Common myeloid progenitor, CD34-positive (primary cell): ENCODE data around the gene MGAT5.

Experiments
- CTCF ChIA-PET: fragments of 350-600 bp; sonication (Branson Sonifier 250); formaldehyde crosslinking; loops from one replicate; lab custom pipeline; 2021; ENCODE audit warnings: antibody characterized with exemption; lab: Charles Lee
- POLR2A ChIA-PET: fragments of 350-600 bp; sonication (Branson Sonifier 250); formaldehyde crosslinking; loops from one replicate; lab custom pipeline; 2021; ENCODE audit warnings: antibody characterized with exemption; lab: Charles Lee
- DNase-seq, 3 donors: peaks; one replicate each; pipeline versions ENCODE4 v3.0.0 to v3.0.0-alpha.2; 2013
- H3K27ac ChIP-seq, 2 experiments: 1 replicate in 1 of 2; 2 replicates in 1 of 2; pipeline ENCODE4 v1.7.0; 2013; ENCODE audit warnings: inconsistent platforms in 2 of 2, low read length in 2 of 2, mild to moderate bottlenecking in 2 of 2, low read depth in 1 of 2, moderate library complexity in 1 of 2; ENCODE audit not compliant: severe bottlenecking in 2 of 2, insufficient read depth in 1 of 2, poor library complexity in 1 of 2
- H3K27me3 ChIP-seq, 5 experiments: replicated peaks in 2 of 5; 1 replicate in 3 of 5; 2 replicates in 2 of 5; pipeline versions ENCODE4 v1.6.1 to v1.7.0; 2013; ENCODE audit warnings: low read length in 4 of 5, mild to moderate bottlenecking in 2 of 5, moderate library complexity in 2 of 5, inconsistent platforms in 1 of 5; ENCODE audit not compliant: insufficient read depth in 5 of 5, control insufficient read depth in 4 of 5
- H3K36me3 ChIP-seq, 4 experiments: 1 replicate in 2 of 4; 2 replicates in 2 of 4; pipeline versions ENCODE4 v1.6.1 to v1.7.0; 2013; ENCODE audit warnings: low read length in 3 of 4, control low read depth in 1 of 4, mild to moderate bottlenecking in 1 of 4; ENCODE audit not compliant: control insufficient read depth in 4 of 4, insufficient read depth in 4 of 4
- H3K4me1 ChIP-seq, 4 experiments: 1 replicate in 3 of 4; 2 replicates in 1 of 4; pipeline versions ENCODE4 v1.6.1 to v1.7.1; 2013; ENCODE audit warnings: low read length in 3 of 4, mild to moderate bottlenecking in 3 of 4, control low read depth in 1 of 4, inconsistent platforms in 1 of 4, moderate library complexity in 1 of 4; ENCODE audit not compliant: control insufficient read depth in 4 of 4, insufficient read depth in 4 of 4; ENCODE audit errors: control extremely low read depth in 1 of 4
- H3K4me3 ChIP-seq, 7 experiments: 1 replicate in 4 of 7; 2 replicates in 3 of 7; pipeline versions ENCODE4 v1.5.1 to v1.7.0; 2013; ENCODE audit warnings: mild to moderate bottlenecking in 7 of 7, low read length in 6 of 7, moderate library complexity in 6 of 7, inconsistent platforms in 2 of 7, low read depth in 2 of 7, control low read depth in 1 of 7; ENCODE audit not compliant: insufficient read depth in 4 of 7, control insufficient read depth in 1 of 7; ENCODE audit errors: extremely low read depth in 1 of 7
- H3K9me3 ChIP-seq, 5 experiments: 1 replicate in 4 of 5; 2 replicates in 1 of 5; pipeline versions ENCODE4 v1.6.1 to v1.7.1; 2013; ENCODE audit warnings: low read length in 4 of 5, mild to moderate bottlenecking in 2 of 5, inconsistent platforms in 1 of 5, low read depth in 1 of 5, moderate library complexity in 1 of 5; ENCODE audit not compliant: control insufficient read depth in 4 of 5, insufficient read depth in 2 of 5; ENCODE audit errors: control extremely low read depth in 1 of 5
- WGBS: methylation state at CpG from one replicate; pipeline ENCODE4 v1.1.5; 2013; ENCODE audit not compliant: insufficient coverage; 5-methylcytosine and 5-hydroxymethylcytosine counted together

MGAT5 gene

GRCh38 chr2:134324947-134325346, 71.1 kb downstream of the MGAT5 start:
- Histone ChIP-seq H3K4me1 (peaks cover 17 to 50% (median 33%) of the 10 kb centered on the region in 4 experiments), H3K4me3 (no peak overlapping the region), H3K9me3 (no peaks in the 10 kb centered on the region), H3K36me3 (peaks cover 0 to 5% (median 0%) of the 10 kb centered on the region in 4 experiments), H3K27ac (peak overlapping the region; percentile 27 to 69), H3K27me3 (no peaks in the 10 kb centered on the region)
- WGBS = no CpG with 5 or more reads among the region's 1 CpG
- ChIA-PET POLR2A (no interaction called here), CTCF (no interaction called here)
- peak; percentile 26 to 78 (median 66) for DNase-seq

GRCh38 chr2:134325696-134326095, 71.8 kb downstream of the MGAT5 start:
- Histone ChIP-seq H3K4me1 (peaks cover 17 to 43% (median 27%) of the 10 kb centered on the region in 4 experiments), H3K9me3 (no peaks in the 10 kb centered on the region), H3K36me3 (peaks cover 0 to 5% (median 1%) of the 10 kb centered on the region in 4 experiments), H3K27me3 (no peaks in the 10 kb centered on the region), H3K4me3 (no peak overlapping the region), H3K27ac (no peak overlapping the region)
- 88% methylated on average over 1 of the region's 1 CpG for WGBS
- CTCF ChIA-PET = no interaction called here
- POLR2A ChIA-PET = no interaction called here
- no peak for DNase-seq

DNA sequence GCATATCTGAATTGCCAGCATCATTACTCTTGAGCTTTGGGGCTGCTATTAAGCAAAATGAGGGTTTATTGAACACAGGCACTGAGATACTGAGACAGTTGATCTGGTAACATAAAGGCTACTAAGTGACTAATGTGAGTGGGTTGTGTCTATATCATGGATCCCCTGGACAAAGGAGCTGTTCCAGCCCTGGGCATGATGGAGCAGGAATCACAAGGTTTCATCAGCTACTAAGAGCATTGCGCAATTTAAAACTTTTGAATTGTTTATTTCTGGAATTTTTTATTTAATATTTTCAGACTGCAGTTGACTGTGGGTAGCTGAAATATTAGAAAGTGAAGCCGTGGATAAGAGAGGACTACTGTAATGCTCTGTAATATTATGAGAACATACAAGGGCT, 73.5 kb downstream of the MGAT5 start:
- ChIA-PET POLR2A (interaction anchor here (0.6 kb wide), 1 partner anchor 78 kb away, joined by 3 read pairs; no protein-coding TSS in a partner anchor), CTCF (interaction anchor here (1.0 to 2.8 kb wide), 4 partner anchors 9 to 84 kb away, joined by 3 to 9 read pairs (median 4); no protein-coding TSS in a partner anchor)
- no peaks in the 10 kb centered on the region for H3K27me3 ChIP-seq
- no peak overlapping the region for H3K4me3 ChIP-seq
- H3K36me3 ChIP-seq = peaks cover 0 to 7% (median under 1%) of the 10 kb centered on the region in 4 experiments
- WGBS = 100% methylated on average over 1 of the region's 2 CpGs
- H3K4me1 ChIP-seq = peaks cover 9 to 33% (median 15%) of the 10 kb centered on the region in 4 experiments
- H3K9me3 ChIP-seq = peaks cover 0 to 4% (median 0%) of the 10 kb centered on the region in 5 experiments
- no peak for DNase-seq
- H3K27ac ChIP-seq = no peak overlapping the region

DNA sequence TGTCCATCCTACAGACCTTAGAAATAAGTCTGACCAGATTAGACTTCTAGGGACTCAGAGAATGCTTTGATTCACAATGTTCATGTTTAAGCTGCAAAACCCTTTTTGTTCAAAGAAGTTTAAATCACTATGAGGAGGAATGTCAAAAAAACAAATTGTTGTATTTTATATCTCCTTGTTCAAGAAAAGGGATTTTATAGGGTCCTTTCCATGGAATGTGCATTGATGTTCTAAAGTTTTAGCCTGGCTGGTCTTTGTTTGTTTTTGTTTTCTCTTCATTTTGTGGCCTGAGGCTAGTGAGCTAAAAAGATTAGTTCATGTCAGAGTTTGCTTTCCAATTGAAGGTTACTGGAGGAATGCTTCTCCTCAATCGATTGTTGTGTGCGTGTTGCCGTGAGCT, 77.2 kb downstream of the MGAT5 start:
- CTCF ChIA-PET = no interaction called here

DNA sequence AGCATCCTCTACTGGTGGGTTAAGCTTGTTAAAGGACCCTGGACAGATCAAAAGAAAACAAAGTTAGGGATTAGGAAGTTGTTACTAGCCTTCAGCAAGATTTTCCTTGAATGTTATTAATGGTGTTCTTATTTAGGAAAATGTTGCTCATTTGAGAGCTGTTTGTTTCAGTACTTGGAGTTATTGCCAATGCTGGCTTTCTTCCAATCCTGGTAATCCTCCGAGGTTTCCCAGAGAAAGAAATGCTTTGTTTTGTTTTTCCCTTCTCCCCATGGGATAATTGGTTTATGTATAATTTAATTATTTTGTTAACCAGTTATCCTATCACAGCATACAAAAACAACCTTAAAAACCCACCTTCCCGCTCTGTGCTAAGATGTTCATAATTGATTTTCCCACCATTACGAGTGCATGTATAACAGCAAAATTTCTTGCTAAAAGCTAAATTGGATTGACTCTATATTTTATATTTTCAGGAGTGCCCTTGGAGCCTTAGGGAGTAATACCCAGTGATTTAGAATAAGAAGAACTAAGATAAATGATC, 79.8 kb downstream of the MGAT5 start:
- ChIA-PET POLR2A (no interaction called here), CTCF (interaction anchor here (0.6 kb wide), 1 partner anchor 83 kb away, joined by 3 read pairs; no protein-coding TSS in a partner anchor)
- WGBS = 100% methylated on average over 1 of the region's 3 CpGs
- Histone ChIP-seq H3K27ac (no peak overlapping the region), H3K4me1 (peaks cover 0 to 3% (median 0%) of the 10 kb centered on the region in 4 experiments), H3K36me3 (peaks cover 0 to 7% (median 0%) of the 10 kb centered on the region in 4 experiments), H3K9me3 (peaks cover 0 to 4% (median 0%) of the 10 kb centered on the region in 5 experiments), H3K27me3 (no peaks in the 10 kb centered on the region), H3K4me3 (no peak overlapping the region)
- DNase-seq = no peak

More for the DNA sequence above, 77.2 kb downstream of the MGAT5 start:
- no CpG with 5 or more reads among the region's 3 CpGs for WGBS
- Histone ChIP-seq H3K9me3 (peaks cover 0 to 4% (median 0%) of the 10 kb centered on the region in 5 experiments), H3K36me3 (peaks cover 0 to 7% (median 0%) of the 10 kb centered on the region in 4 experiments), H3K4me1 (peaks cover 0 to 8% (median 6%) of the 10 kb centered on the region in 4 experiments), H3K27ac (no peak overlapping the region), H3K27me3 (no peaks in the 10 kb centered on the region), H3K4me3 (no peak overlapping the region)
- DNase-seq = no peak
- POLR2A ChIA-PET = interaction anchor here (0.6 kb wide), 1 partner anchor 92 kb away, joined by 3 read pairs; no protein-coding TSS in a partner anchor

- no peak for DNase-seq
- ChIA-PET POLR2A (no interaction called here), CTCF (no interaction called here)
- no peak overlapping the region for H3K27ac ChIP-seq
- H3K36me3 ChIP-seq = peaks cover 0 to 7% (median 1%) of the 10 kb centered on the region in 4 experiments
- WGBS = no CpG with 5 or more reads among the region's 3 CpGs
- H3K27me3 ChIP-seq = no peaks in the 10 kb centered on the region
- H3K4me1 ChIP-seq = peaks cover 0 to 3% (median 0%) of the 10 kb centered on the region in 4 experiments
- no peak overlapping the region for H3K4me3 ChIP-seq
- H3K9me3 ChIP-seq = peaks cover 0 to 4% (median 0%) of the 10 kb centered on the region in 5 experiments
These were observed 80.9 kb downstream of the MGAT5 start for GRCh38 chr2:134334542-134335353.
